WTC11 (cell line): ENCODE measurements around the gene PTP4A2. TPM values are rescaled to one million over a fixed set of nuclear protein-coding genes. Genes with fewer than 3 reads are reported as not detected.
A peak's percentile ranks its signal among the peaks of the same experiment; 100 is the strongest.

ENCODE experiments used
- ATAC-seq: fragments of 200-7000 bp; cut with Tn5 transposase; 2 replicates; pipeline ENCODE4 v1.10.0; 2021; ENCODE audit warnings: mild to moderate bottlenecking, moderate library complexity
- CTCF ChIA-PET: fragments of 300-600 bp; sonication (Branson Sonifier 250); formaldehyde crosslinking; loops from one replicate; lab custom pipeline; 2021; ENCODE audit warnings: antibody characterized with exemption; lab: Charles Lee
- POLR2A ChIA-PET: fragments of 350-600 bp; sonication (Branson Sonifier 250); formaldehyde crosslinking; loops from one replicate; lab custom pipeline; 2021; ENCODE audit warnings: antibody characterized with exemption; lab: Charles Lee
- DNase-seq: peaks from one replicate; pipeline ENCODE4 v3.0.0; 2021; ENCODE audit warnings: low spot score
- H3K27ac Mint-ChIP-seq: 2 replicates; pipeline ENCODE4 v1.8.0; 2021; ENCODE audit warnings: mixed read lengths
- H3K27me3 Mint-ChIP-seq: 2 replicates; pipeline ENCODE4 v1.8.0; 2021; ENCODE audit warnings: low read depth, mild to moderate bottlenecking, moderate library complexity, mixed read lengths
- H3K36me3 Mint-ChIP-seq: 2 replicates; pipeline ENCODE4 v1.8.0; 2021; ENCODE audit warnings: mixed read lengths
- H3K4me1 Mint-ChIP-seq: 2 replicates; pipeline ENCODE4 v1.8.0; 2022; ENCODE audit warnings: mixed read lengths
- H3K4me3 Mint-ChIP-seq: 2 replicates; pipeline ENCODE4 v1.8.0; 2021; ENCODE audit warnings: mild to moderate bottlenecking, moderate library complexity, mixed read lengths
- H3K9me3 Mint-ChIP-seq: 2 replicates; pipeline ENCODE4 v1.8.0; 2021; ENCODE audit warnings: mixed read lengths
- CBFB ChIP-seq: sonication (generic); formaldehyde crosslinking; IDR thresholded peaks from 2 replicates; pipeline ENCODE4 v1.8.1; 2022; ENCODE audit warnings: mild to moderate bottlenecking, low read depth, missing genetic modification reagents
- ELF4 ChIP-seq: sonication (generic); formaldehyde crosslinking; IDR thresholded peaks from 2 replicates; pipeline ENCODE4 v1.8.1; 2022; ENCODE audit warnings: low read depth, mild to moderate bottlenecking, moderate library complexity, missing genetic modification reagents
- JAZF1 ChIP-seq: fragments of 250-450 bp; sonication (Bioruptor Pico); IDR thresholded peaks from 2 replicates; pipeline ENCODE4 v1.9.0; 2021; ENCODE audit warnings: moderate library complexity, mild to moderate bottlenecking, inconsistent platforms
- MXD4 ChIP-seq: fragments of 250-450 bp; sonication (Bioruptor Pico); IDR thresholded peaks from 2 replicates; pipeline ENCODE4 v1.8.0; 2021; ENCODE audit warnings: mild to moderate bottlenecking, moderate library complexity, borderline replicate concordance
- MYBL2 ChIP-seq: sonication (generic); formaldehyde crosslinking; IDR thresholded peaks from 2 replicates; pipeline ENCODE4 v1.8.1; 2023; ENCODE audit warnings: mild to moderate bottlenecking, moderate library complexity, missing genetic modification reagents
- NFATC4 ChIP-seq: fragments of 250-450 bp; sonication (Bioruptor Pico); IDR thresholded peaks from 2 replicates; pipeline ENCODE4 v1.9.0; 2021; ENCODE audit warnings: mild to moderate bottlenecking
- NR2C2 ChIP-seq: sonication (generic); formaldehyde crosslinking; IDR thresholded peaks from 2 replicates; pipeline ENCODE4 v1.8.0; 2022; ENCODE audit warnings: mild to moderate bottlenecking, missing genetic modification reagents
- SMAD4 ChIP-seq: sonication (generic); formaldehyde crosslinking; IDR thresholded peaks from 2 replicates; pipeline ENCODE4 v1.8.0; 2022; ENCODE audit warnings: mild to moderate bottlenecking, missing genetic modification reagents
- ZBTB21 ChIP-seq: sonication (generic); formaldehyde crosslinking; IDR thresholded peaks from 2 replicates; pipeline ENCODE4 v1.8.1; 2023; ENCODE audit warnings: mild to moderate bottlenecking, missing genetic modification reagents, borderline replicate concordance
- ZNF121 ChIP-seq: sonication (generic); formaldehyde crosslinking; IDR thresholded peaks from 2 replicates; pipeline ENCODE4 v1.8.0; 2023; ENCODE audit warnings: missing genetic modification reagents
- ZNF138 ChIP-seq: sonication (generic); formaldehyde crosslinking; conservative IDR thresholded peaks from 2 replicates; pipeline ENCODE4 v1.8.1; 2022; ENCODE audit warnings: mild to moderate bottlenecking, moderate library complexity, missing genetic modification reagents
- ZNF263 ChIP-seq: sonication (generic); formaldehyde crosslinking; IDR thresholded peaks from 2 replicates; pipeline ENCODE4 v1.8.1; 2022; ENCODE audit warnings: low read depth, mild to moderate bottlenecking, moderate library complexity, missing genetic modification reagents
- ZNF396 ChIP-seq: fragments of 250-450 bp; sonication (Bioruptor Pico); IDR thresholded peaks from 2 replicates; pipeline ENCODE4 v1.8.0; 2021; ENCODE audit warnings: mild to moderate bottlenecking, moderate library complexity, borderline replicate concordance
- ZNF416 ChIP-seq: fragments of 250-450 bp; sonication (Bioruptor Pico); IDR thresholded peaks from 2 replicates; pipeline ENCODE4 v1.9.0; 2021; ENCODE audit warnings: mild to moderate bottlenecking, inconsistent platforms
- total RNA-seq: library from RNA; stranded (reverse); gene quantifications from 3 replicates; pipeline ENCODE4 v1.2.3, GENCODE V29; 2021
- TF ChIP-seq, protein P1 (sequence below): sonication (generic); formaldehyde crosslinking; IDR thresholded peaks from 2 replicates; pipeline ENCODE4 v1.8.0; 2022; ENCODE audit warnings: missing genetic modification reagents
- TF ChIP-seq, protein P2 (sequence below): sonication (generic); formaldehyde crosslinking; IDR thresholded peaks from 2 replicates; pipeline ENCODE4 v1.8.1; 2022; ENCODE audit warnings: missing genetic modification reagents, borderline replicate concordance
- TF ChIP-seq, protein P3 (sequence below): sonication (generic); formaldehyde crosslinking; conservative IDR thresholded peaks from 2 replicates; pipeline ENCODE4 v1.8.1; 2023; ENCODE audit warnings: mild to moderate bottlenecking, low read depth, missing genetic modification reagents, moderate library complexity
- TF ChIP-seq, protein P4 (sequence below): sonication (generic); formaldehyde crosslinking; IDR thresholded peaks from 2 replicates; pipeline ENCODE4 v1.8.1; 2022; ENCODE audit warnings: mild to moderate bottlenecking, missing genetic modification reagents, moderate library complexity, borderline replicate concordance
- TF ChIP-seq, protein P5 (sequence below): sonication (generic); formaldehyde crosslinking; IDR thresholded peaks from 2 replicates; pipeline ENCODE4 v1.8.0; 2022; ENCODE audit warnings: mild to moderate bottlenecking, missing genetic modification reagents

PTP4A2 gene
- total RNA-seq, 1 experiment from 2014 or later: 172 TPM

DNA sequence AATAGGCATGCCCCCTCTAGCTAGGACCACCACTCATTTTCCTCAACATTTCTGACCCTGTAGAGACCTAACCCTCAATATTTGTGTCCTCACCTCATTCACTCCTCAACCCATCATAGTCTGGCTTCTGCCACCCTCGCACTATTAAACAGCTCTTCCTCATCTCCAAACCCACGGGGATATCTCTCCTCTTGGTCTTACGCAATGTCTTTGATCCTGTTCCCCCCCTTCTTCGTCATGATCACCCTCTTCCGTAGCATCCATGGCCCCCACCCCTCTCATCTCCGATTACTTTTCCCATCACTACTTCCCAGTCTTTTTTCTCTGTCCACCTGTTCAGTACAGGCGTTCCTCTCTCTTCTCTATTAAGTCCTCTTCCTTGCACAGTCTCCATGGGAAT lies 70.6 kb downstream of the PTP4A2 start (continued):
- TF ChIP-seq, protein P1, sequence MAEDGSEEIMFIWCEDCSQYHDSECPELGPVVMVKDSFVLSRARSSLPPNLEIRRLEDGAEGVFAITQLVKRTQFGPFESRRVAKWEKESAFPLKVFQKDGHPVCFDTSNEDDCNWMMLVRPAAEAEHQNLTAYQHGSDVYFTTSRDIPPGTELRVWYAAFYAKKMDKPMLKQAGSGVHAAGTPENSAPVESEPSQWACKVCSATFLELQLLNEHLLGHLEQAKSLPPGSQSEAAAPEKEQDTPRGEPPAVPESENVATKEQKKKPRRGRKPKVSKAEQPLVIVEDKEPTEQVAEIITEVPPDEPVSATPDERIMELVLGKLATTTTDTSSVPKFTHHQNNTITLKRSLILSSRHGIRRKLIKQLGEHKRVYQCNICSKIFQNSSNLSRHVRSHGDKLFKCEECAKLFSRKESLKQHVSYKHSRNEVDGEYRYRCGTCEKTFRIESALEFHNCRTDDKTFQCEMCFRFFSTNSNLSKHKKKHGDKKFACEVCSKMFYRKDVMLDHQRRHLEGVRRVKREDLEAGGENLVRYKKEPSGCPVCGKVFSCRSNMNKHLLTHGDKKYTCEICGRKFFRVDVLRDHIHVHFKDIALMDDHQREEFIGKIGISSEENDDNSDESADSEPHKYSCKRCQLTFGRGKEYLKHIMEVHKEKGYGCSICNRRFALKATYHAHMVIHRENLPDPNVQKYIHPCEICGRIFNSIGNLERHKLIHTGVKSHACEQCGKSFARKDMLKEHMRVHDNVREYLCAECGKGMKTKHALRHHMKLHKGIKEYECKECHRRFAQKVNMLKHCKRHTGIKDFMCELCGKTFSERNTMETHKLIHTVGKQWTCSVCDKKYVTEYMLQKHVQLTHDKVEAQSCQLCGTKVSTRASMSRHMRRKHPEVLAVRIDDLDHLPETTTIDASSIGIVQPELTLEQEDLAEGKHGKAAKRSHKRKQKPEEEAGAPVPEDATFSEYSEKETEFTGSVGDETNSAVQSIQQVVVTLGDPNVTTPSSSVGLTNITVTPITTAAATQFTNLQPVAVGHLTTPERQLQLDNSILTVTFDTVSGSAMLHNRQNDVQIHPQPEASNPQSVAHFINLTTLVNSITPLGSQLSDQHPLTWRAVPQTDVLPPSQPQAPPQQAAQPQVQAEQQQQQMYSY (CRISPR knock-in tag): no peak
- TF ChIP-seq, protein P2, sequence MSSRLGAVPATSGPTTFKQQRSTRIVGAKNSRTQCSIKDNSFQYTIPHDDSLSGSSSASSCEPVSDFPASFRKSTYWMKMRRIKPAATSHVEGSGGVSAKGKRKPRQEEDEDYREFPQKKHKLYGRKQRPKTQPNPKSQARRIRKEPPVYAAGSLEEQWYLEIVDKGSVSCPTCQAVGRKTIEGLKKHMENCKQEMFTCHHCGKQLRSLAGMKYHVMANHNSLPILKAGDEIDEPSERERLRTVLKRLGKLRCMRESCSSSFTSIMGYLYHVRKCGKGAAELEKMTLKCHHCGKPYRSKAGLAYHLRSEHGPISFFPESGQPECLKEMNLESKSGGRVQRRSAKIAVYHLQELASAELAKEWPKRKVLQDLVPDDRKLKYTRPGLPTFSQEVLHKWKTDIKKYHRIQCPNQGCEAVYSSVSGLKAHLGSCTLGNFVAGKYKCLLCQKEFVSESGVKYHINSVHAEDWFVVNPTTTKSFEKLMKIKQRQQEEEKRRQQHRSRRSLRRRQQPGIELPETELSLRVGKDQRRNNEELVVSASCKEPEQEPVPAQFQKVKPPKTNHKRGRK (CRISPR knock-in tag): no peak
- TF ChIP-seq, all 79 proteins: peak for 0

DNA sequence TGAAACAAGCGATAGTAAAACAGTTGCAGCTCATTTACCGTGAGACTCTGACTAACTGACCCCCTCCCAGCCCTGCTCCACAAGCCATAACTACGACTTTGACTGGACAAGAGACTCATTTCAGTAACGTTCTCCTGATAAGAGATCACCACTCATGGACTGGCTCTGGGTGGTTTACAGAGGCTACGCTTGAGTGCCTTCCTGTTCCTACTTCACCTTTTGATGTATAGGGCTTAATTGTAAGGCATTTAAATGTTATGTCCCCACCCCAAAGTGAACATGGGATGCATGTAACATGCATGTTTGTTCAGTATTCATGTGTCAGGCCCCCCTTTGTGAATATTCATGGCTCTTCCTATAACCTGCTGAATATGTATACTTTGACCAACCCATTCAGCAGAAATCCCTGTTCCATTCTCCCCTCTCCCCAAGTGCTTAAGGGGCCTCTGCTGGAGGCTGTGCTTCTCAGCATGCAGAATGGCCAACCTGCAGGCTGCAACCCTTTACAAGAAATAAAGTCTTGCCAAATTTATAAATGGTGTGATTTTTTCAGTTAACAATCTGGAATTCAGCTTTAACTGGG lies 71.6 kb downstream of the PTP4A2 start:
- ChIA-PET POLR2A (no interaction called here), CTCF (interaction anchor here (0.7 kb wide), 1 partner anchor 97 kb away, joined by 4 read pairs; no protein-coding TSS in a partner anchor)
- no peak overlapping the region for H3K4me3 Mint-ChIP-seq

DNA sequence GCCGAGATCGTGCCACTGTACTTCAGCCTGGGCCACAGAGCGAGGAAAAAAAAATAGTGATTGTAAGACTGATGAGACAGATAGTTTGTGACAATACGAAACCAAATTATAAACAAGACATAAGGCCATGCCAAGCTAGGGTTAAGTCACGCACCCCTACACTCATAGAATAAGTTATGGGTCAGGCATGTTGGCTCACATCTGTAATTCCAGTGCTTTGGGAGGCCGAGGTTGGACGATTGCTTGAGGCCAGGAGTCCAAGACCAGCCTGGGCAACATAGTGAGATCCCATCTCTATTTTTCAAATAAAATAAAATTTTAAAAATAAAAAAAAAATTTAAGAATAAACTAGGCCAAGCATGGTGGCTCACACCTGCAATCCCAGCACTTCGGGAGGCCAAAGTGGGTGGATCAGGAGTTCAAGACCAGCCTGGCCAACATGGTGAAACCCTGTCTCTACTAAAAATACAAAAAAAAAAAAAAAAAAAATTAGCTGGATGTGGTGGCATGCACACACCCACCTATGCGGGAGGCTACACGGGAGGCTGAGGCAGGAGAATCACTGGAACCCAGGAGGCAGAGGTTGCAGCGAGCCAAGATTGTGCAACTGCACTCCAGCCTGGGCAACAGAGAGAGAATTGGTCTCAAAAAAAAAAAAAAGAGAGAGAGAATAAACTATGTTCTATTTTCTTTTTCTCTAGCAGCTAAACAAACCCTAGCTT lies 72.3 kb downstream of the PTP4A2 start:
- no peak overlapping the region for H3K4me3 Mint-ChIP-seq
- peaks cover 4% of the 10 kb centered on the region for H3K4me1 Mint-ChIP-seq
- POLR2A ChIA-PET: no interaction called here
- peak; percentile 63; the same call in 1 of the 2 replicates for TF ChIP-seq ZNF121 (CRISPR knock-in tag)
- TF ChIP-seq CBFB: no peak
- ATAC-seq: no peak
- H3K36me3 Mint-ChIP-seq: no peaks in the 10 kb centered on the region
- no peak for DNase-seq
- no peaks in the 10 kb centered on the region; the same call in 1 of the 2 replicates for H3K9me3 Mint-ChIP-seq
- no peaks in the 10 kb centered on the region; the same call in 1 of the 2 replicates for H3K27me3 Mint-ChIP-seq
- CTCF ChIA-PET: interaction anchor here (0.7 kb wide), 1 partner anchor 98 kb away, joined by 4 read pairs; no protein-coding TSS in a partner anchor
- no peak overlapping the region for H3K27ac Mint-ChIP-seq

More for the DNA sequence above, 71.6 kb downstream of the PTP4A2 start:
- no peak for TF ChIP-seq ZNF396 (CRISPR knock-in tag)
- no peak for TF ChIP-seq ZNF263
- TF ChIP-seq NR2C2: no peak
- TF ChIP-seq SMAD4 (CRISPR knock-in tag): no peak
- TF ChIP-seq MXD4 (CRISPR knock-in tag): no peak
- no peak for TF ChIP-seq ZNF121 (CRISPR knock-in tag)
- TF ChIP-seq JAZF1: no peak
- TF ChIP-seq ZNF138 (CRISPR knock-in tag): no peak
- TF ChIP-seq ZBTB21 (CRISPR knock-in tag): no peak
- TF ChIP-seq MYBL2 (CRISPR knock-in tag): no peak
- TF ChIP-seq, all 79 proteins: peak for 0
- no peaks in the 10 kb centered on the region; the same call in 1 of the 2 replicates for H3K9me3 Mint-ChIP-seq
- no peaks in the 10 kb centered on the region for H3K36me3 Mint-ChIP-seq
- ATAC-seq: no peak
- DNase-seq: no peak
- no peak overlapping the region for H3K27ac Mint-ChIP-seq
- peaks cover 4% of the 10 kb centered on the region for H3K4me1 Mint-ChIP-seq
- H3K27me3 Mint-ChIP-seq: no peaks in the 10 kb centered on the region; the same call in 1 of the 2 replicates

DNA sequence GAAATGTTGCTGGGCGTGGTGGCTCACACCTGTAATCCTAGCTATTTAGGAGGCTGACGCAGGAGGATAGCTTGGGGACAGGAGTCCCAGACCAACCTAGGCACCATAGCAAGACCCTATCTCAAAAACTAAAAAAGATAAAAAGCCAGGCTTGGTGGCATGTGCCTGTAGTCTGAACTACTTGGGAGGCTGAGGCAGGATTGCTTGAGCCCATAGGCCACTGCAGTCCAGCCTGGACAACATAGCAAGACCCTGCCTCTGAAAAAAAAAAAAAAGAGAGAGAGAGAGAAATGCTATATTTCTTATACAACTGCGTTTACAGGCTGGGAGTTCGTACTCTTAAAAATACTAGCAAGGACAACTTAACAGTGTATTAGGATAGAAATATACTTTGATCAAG lies 76.1 kb downstream of the PTP4A2 start:
- Mint-ChIP-seq H3K4me3 (no peak overlapping the region), H3K27ac (no peak overlapping the region), H3K27me3 (no peaks in the 10 kb centered on the region; the same call in 1 of the 2 replicates), H3K36me3 (no peaks in the 10 kb centered on the region), H3K9me3 (no peaks in the 10 kb centered on the region; the same call in 1 of the 2 replicates), H3K4me1 (peaks cover 4% of the 10 kb centered on the region)
- ATAC-seq: no peak
- DNase-seq: no peak
- CTCF ChIA-PET: interaction anchor here (1.0 kb wide), 1 partner anchor 102 kb away, joined by 5 read pairs; no protein-coding TSS in a partner anchor
- POLR2A ChIA-PET: no interaction called here
- TF ChIP-seq ELF4 (CRISPR knock-in tag) (no peak), NFATC4 (CRISPR knock-in tag) (no peak), ZNF263 (no peak), ZNF416 (CRISPR knock-in tag) (no peak)
- TF ChIP-seq, protein P3, sequence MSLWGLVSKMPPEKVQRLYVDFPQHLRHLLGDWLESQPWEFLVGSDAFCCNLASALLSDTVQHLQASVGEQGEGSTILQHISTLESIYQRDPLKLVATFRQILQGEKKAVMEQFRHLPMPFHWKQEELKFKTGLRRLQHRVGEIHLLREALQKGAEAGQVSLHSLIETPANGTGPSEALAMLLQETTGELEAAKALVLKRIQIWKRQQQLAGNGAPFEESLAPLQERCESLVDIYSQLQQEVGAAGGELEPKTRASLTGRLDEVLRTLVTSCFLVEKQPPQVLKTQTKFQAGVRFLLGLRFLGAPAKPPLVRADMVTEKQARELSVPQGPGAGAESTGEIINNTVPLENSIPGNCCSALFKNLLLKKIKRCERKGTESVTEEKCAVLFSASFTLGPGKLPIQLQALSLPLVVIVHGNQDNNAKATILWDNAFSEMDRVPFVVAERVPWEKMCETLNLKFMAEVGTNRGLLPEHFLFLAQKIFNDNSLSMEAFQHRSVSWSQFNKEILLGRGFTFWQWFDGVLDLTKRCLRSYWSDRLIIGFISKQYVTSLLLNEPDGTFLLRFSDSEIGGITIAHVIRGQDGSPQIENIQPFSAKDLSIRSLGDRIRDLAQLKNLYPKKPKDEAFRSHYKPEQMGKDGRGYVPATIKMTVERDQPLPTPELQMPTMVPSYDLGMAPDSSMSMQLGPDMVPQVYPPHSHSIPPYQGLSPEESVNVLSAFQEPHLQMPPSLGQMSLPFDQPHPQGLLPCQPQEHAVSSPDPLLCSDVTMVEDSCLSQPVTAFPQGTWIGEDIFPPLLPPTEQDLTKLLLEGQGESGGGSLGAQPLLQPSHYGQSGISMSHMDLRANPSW: no peak
- TF ChIP-seq, protein P4, sequence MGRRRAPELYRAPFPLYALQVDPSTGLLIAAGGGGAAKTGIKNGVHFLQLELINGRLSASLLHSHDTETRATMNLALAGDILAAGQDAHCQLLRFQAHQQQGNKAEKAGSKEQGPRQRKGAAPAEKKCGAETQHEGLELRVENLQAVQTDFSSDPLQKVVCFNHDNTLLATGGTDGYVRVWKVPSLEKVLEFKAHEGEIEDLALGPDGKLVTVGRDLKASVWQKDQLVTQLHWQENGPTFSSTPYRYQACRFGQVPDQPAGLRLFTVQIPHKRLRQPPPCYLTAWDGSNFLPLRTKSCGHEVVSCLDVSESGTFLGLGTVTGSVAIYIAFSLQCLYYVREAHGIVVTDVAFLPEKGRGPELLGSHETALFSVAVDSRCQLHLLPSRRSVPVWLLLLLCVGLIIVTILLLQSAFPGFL (CRISPR knock-in tag): no peak
- TF ChIP-seq, protein P5, sequence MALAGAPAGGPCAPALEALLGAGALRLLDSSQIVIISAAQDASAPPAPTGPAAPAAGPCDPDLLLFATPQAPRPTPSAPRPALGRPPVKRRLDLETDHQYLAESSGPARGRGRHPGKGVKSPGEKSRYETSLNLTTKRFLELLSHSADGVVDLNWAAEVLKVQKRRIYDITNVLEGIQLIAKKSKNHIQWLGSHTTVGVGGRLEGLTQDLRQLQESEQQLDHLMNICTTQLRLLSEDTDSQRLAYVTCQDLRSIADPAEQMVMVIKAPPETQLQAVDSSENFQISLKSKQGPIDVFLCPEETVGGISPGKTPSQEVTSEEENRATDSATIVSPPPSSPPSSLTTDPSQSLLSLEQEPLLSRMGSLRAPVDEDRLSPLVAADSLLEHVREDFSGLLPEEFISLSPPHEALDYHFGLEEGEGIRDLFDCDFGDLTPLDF: no peak
